Fibroblast of mammary gland (primary cell): ENCODE data around the gene KCTD20.
A peak's percentile ranks its signal among the peaks of the same experiment; 100 is the strongest.

ENCODE experiments used
- DNase-seq: peaks from one replicate; pipeline ENCODE4 v3.0.0-alpha.2; 2010; ENCODE audit warnings: low read depth
- H3K4me3 ChIP-seq: 2 replicates; pipeline ENCODE4 v1.5.1; 2011; ENCODE audit warnings: low read depth, mild to moderate bottlenecking, low read length, moderate library complexity; ENCODE audit not compliant: control insufficient read depth
- TF ChIP-seq, protein P1 (sequence below): conservative IDR thresholded peaks from 2 replicates; pipeline ENCODE4 v1.5.1; 2011; ENCODE audit warnings: low read depth, low read length, inconsistent platforms; ENCODE audit not compliant: control insufficient read depth, insufficient read depth

KCTD20 gene

GRCh38 chr6:36525346-36525745, 82.5 kb downstream of the KCTD20 start:
- TF ChIP-seq, protein P1, sequence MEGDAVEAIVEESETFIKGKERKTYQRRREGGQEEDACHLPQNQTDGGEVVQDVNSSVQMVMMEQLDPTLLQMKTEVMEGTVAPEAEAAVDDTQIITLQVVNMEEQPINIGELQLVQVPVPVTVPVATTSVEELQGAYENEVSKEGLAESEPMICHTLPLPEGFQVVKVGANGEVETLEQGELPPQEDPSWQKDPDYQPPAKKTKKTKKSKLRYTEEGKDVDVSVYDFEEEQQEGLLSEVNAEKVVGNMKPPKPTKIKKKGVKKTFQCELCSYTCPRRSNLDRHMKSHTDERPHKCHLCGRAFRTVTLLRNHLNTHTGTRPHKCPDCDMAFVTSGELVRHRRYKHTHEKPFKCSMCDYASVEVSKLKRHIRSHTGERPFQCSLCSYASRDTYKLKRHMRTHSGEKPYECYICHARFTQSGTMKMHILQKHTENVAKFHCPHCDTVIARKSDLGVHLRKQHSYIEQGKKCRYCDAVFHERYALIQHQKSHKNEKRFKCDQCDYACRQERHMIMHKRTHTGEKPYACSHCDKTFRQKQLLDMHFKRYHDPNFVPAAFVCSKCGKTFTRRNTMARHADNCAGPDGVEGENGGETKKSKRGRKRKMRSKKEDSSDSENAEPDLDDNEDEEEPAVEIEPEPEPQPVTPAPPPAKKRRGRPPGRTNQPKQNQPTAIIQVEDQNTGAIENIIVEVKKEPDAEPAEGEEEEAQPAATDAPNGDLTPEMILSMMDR = no peak
- no peak for DNase-seq
- no peak overlapping the region for H3K4me3 ChIP-seq

DNA sequence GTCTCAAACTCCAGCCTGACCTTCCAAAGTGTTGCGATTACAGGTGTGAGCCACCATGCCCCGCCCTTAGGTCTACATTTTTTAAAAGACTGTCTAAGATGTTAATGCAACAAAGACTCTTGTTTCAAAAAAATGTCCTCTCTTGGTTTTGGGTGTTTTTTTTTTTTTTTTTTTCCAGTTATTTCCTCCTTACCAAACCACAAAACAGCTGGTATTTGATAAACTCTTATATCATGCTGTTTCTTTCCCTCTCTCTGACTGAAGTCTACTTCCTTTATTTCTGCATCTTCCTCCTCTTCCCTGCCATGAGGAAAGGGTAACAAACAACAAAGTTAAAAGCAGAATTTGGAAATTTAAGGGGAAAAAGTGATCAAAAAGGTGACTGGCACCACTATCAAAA, 83.3 kb downstream of the KCTD20 start:
- no peak overlapping the region for H3K4me3 ChIP-seq
- DNase-seq = no peak
- TF ChIP-seq, protein P1 = no peak

- TF ChIP-seq, protein P1 = no peak
- no peak overlapping the region for H3K4me3 ChIP-seq
- DNase-seq = no peak
These were observed 90.5 kb downstream of the KCTD20 start for GRCh38 chr6:36533321-36533720.

DNA sequence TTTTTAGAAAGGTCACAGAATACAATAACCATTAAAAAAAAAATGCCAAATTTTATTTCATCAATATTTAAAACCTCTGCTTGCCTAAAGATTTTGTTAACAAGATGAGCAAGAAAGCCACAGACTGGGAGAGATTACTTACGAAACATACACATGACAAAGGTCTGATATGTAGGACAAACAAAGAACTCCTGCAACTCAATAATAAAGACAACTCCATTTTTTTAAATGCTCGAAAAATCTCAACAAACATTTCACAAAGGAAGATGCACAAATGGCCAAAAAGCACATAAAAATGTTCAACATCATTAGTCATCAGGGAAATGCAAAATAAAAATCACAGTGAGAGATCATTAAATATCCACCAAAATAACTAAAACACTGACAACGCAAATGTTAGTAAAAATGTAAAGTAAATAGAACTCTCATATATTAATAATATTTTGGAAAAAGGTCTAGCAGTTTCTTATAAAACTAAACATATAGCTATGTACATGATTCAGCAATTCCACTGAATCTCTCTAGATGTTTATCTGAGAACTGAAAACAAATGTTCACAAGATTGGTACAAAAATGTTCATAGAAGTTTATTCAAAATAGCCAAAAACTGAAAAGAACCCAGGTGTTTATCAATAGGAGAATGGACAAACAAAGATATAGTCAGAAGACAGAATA, 94.2 kb downstream of the KCTD20 start:
- DNase-seq = no peak
- TF ChIP-seq, protein P1 = no peak
- H3K4me3 ChIP-seq = no peak overlapping the region

- no peak overlapping the region for H3K4me3 ChIP-seq
- no peak for DNase-seq
- TF ChIP-seq, protein P1 = peak; percentile 10
These were observed 97.2 kb downstream of the KCTD20 start for GRCh38 chr6:36539814-36540568.
